Measurements from ENCODE around the gene NMRK1. TPM values are rescaled to one million over a fixed set of nuclear protein-coding genes. Genes with fewer than 3 reads are reported as not detected.

Gene NMRK1
- total and polyA plus RNA-seq, 9 donors: 14.6 to 40.0 (median 23.8) TPM

DNA sequence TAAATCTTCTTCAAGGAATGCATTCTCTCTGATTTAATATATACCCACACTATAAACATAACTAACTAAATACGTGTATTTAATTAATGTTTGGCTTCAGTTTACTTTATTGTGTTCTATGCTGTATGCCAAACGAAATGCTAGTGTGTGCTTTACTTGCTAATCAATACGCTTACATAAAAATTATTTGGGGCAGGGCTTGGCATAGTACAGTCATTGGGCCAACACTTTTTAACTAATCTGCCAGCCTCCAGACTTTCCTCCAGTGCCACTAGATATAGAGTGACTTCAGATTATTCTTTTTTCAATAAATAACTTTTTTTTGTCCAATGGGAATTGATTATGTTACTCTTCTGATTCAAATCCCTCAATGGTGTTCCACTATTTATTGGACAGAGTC is 51.2 kb downstream of the NMRK1 start:
- no peaks in the 10 kb centered on the region for H3K36me3 ChIP-seq
- H3K4me1 ChIP-seq (ENCODE audit: insufficient read depth): no peaks in the 10 kb centered on the region
- 86 to 92% (median 92%) methylated on average over 3 of the region's 3 CpGs for WGBS, 3 donors
- H3K9me3 ChIP-seq: no peaks in the 10 kb centered on the region
- H3K4me3 ChIP-seq: no peak overlapping the region
- DNase-seq: no peak
- H3K27me3 ChIP-seq: no peaks in the 10 kb centered on the region
- TF ChIP-seq, protein P1, sequence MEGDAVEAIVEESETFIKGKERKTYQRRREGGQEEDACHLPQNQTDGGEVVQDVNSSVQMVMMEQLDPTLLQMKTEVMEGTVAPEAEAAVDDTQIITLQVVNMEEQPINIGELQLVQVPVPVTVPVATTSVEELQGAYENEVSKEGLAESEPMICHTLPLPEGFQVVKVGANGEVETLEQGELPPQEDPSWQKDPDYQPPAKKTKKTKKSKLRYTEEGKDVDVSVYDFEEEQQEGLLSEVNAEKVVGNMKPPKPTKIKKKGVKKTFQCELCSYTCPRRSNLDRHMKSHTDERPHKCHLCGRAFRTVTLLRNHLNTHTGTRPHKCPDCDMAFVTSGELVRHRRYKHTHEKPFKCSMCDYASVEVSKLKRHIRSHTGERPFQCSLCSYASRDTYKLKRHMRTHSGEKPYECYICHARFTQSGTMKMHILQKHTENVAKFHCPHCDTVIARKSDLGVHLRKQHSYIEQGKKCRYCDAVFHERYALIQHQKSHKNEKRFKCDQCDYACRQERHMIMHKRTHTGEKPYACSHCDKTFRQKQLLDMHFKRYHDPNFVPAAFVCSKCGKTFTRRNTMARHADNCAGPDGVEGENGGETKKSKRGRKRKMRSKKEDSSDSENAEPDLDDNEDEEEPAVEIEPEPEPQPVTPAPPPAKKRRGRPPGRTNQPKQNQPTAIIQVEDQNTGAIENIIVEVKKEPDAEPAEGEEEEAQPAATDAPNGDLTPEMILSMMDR (IDR thresholded peaks at IDR 0.05): no peak
- no peak for TF ChIP-seq POLR2A (IDR thresholded peaks at IDR 0.05)
- TF ChIP-seq EP300 (IDR thresholded peaks at IDR 0.05): no peak
- intact Hi-C loops (cut with DNase I): no loop called here
- no peak overlapping the region for H3K27ac ChIP-seq

DNA sequence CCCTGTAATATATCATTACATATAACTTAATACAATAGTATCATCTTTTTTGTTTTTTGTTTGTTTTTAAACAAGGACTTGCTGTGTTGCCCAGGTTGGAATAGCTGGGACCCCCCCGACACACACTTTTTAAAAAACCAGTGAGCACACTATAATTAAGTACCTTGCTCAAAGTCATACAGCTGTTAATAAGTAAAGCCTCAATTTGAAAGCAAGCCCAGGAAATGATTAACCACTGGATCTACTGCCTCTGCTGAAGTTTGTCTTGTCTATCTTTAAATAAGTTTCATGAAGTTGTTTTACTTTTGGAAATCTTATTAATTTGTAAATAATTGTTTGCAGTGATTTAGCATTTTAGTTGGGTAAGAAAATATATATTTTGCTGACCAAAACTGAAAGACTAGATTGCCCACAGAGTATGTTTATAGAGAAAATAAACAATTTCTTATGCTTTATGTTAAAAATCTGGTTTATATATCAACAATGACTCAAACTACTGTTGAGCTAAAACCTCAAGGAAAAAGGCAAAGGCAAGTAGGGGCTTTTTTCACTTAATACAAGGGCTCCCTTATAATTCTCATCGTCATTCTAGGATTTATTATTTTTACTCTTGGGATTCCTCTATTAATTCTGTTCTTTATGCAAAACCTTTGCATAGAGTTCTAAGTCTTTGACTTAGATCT is 54.0 kb downstream of the NMRK1 start:
- no peak for DNase-seq
- Histone ChIP-seq H3K36me3 (no peaks in the 10 kb centered on the region), H3K27ac (no peak overlapping the region), H3K4me1 (ENCODE audit: insufficient read depth) (no peaks in the 10 kb centered on the region), H3K27me3 (no peaks in the 10 kb centered on the region), H3K4me3 (no peak overlapping the region), H3K9me3 (no peaks in the 10 kb centered on the region)
- 51 to 63% (median 58%) methylated on average over 2 of the region's 2 CpGs for WGBS, 3 donors
- intact Hi-C loops (cut with DNase I): no loop called here
- TF ChIP-seq EP300 (IDR thresholded peaks at IDR 0.05) (no peak), POLR2A (IDR thresholded peaks at IDR 0.05) (no peak)
- TF ChIP-seq, protein P1 (IDR thresholded peaks at IDR 0.05): no peak

DNA sequence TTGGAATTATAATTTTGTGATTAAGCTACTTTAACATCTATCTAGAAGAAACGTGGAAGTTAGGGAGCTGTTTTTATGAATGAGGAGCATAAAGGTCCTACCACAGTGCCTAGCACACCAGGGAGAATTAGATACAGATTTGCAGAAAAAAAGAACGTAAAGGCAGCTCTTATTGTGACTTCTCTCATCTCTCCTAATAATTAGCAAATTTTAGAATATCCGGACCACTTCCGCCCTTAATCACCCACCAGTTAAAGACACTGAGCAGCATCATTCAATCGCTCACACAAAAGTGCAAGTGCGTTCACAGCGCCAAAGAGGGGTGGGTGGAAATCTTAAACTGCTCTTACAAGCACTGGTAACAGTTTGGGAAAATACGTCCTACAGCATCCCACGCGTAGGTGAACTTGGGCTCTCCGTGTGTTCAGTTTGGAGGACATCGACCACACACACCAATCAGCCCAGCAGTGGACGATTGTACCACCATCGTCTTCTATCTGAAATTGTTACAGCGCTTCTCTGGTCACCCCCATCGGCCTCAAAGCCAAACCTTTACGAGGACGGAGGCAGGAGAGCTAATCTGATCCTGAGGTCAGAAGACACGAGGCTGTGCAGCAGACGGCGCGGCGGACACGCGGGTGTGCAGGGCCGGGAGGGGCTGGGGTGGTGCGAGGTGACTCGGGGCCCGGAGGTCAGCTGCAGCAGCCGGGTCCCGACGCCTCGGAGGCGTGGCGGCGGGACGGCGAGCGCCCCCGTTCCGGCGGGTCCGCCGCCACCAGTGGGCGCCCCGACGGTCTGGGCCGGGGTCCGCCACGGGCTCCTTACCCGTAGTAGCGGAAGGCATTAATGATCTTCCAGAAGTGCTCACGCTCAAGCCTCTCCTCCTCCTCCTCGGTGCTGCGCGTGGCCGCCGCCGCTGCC is 60.5 kb downstream of the NMRK1 start:
- Histone ChIP-seq H3K36me3 (no peaks in the 10 kb centered on the region), H3K4me1 (ENCODE audit: insufficient read depth) (peaks cover 2% of the 10 kb centered on the region), H3K9me3 (no peaks in the 10 kb centered on the region), H3K4me3 (peak overlapping the region; percentile 88), H3K27me3 (no peaks in the 10 kb centered on the region), H3K27ac (peak overlapping the region; percentile 72 to 94)
- 0 to 1% (median 0%) methylated on average over 54 to 59 of the region's 59 CpGs for WGBS, 3 donors
- DNase-seq: peak; percentile 34 to 69 (median 64)
- intact Hi-C loops (cut with DNase I): loop anchor here in 2 of 4 donors (5.0 to 10.0 kb wide), 3 partner anchors 47 to 73 kb away; partner anchors contain the start of gene C9orf40 (in 1 of the 2)
- TF ChIP-seq, protein P1 (IDR thresholded peaks at IDR 0.05): peak in 1 of 3 donors; percentile 38
- TF ChIP-seq POLR2A (IDR thresholded peaks at IDR 0.05): no peak

DNA sequence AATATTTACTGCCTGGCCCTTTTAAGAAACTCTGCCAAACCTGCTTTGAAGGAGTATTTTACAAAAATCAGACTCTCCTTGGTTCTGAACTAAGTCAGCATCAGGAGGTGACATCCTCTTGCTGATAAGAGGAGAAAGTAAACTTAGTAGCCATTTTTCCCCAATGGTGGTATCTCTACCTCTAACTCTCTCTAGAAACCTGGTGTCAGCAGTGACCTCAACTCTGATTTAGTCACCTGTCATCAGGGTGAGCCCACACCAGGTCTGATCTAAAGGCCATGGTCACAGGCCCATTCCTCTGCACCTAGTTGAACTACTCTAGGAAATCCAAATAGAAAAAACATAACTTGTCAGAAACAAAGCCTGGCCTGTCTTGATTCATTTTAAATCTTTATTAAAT is 64.1 kb downstream of the NMRK1 start:
- no peak overlapping the region for H3K4me3 ChIP-seq
- no peak for TF ChIP-seq POLR2A (IDR thresholded peaks at IDR 0.05)
- no peak for TF ChIP-seq EP300 (IDR thresholded peaks at IDR 0.05)
- TF ChIP-seq, protein P1 (IDR thresholded peaks at IDR 0.05): no peak
- no peak for DNase-seq
- no peaks in the 10 kb centered on the region for H3K36me3 ChIP-seq
- peaks cover 2% of the 10 kb centered on the region for H3K4me1 ChIP-seq (ENCODE audit: insufficient read depth)
- H3K27ac ChIP-seq: no peak overlapping the region
- no peaks in the 10 kb centered on the region for H3K27me3 ChIP-seq
- intact Hi-C loops (cut with DNase I): loop anchor here in 2 of 4 donors (10.0 kb wide), 2 partner anchors 51 to 69 kb away; partner anchors contain the start of gene C9orf40 (in 1 of the 2)
- no peaks in the 10 kb centered on the region for H3K9me3 ChIP-seq
